CD8-positive, alpha-beta memory T cell (primary cell): ENCODE results near the gene ARFIP1. TPM values are rescaled to one million over a fixed set of nuclear protein-coding genes. Genes with fewer than 3 reads are reported as not detected.

ENCODE experiments used
- CTCF ChIA-PET: fragments of 350-600 bp; sonication (Branson Sonifier 250); formaldehyde crosslinking; loops from one replicate; lab custom pipeline; 2021; ENCODE audit warnings: antibody characterized with exemption; lab: Charles Lee
- POLR2A ChIA-PET: fragments of 350-600 bp; sonication (Branson Sonifier 250); formaldehyde crosslinking; loops from one replicate; lab custom pipeline; 2021; ENCODE audit warnings: antibody characterized with exemption; lab: Charles Lee
- DNase-seq, 5 donors: peaks; one replicate each; pipeline versions ENCODE4 v3.0.0 to v3.0.0-alpha.2; 2020 to 2022; ENCODE audit warnings: mixed read lengths in 1 of 5
- H3K27ac ChIP-seq: one replicate; pipeline ENCODE4 v1.7.0; 2013; ENCODE audit warnings: low read depth, mild to moderate bottlenecking, low read length, moderate library complexity
- H3K27me3 ChIP-seq: 2 replicates; pipeline ENCODE4 v1.7.0; 2013; ENCODE audit warnings: low read length, mild to moderate bottlenecking; ENCODE audit not compliant: insufficient read depth, poor library complexity, severe bottlenecking
- H3K36me3 ChIP-seq: 2 replicates; pipeline ENCODE4 v1.7.0; 2013; ENCODE audit warnings: mild to moderate bottlenecking, low read length, moderate library complexity; ENCODE audit not compliant: insufficient read depth
- H3K4me1 ChIP-seq: 2 replicates; pipeline ENCODE4 v1.7.0; 2013; ENCODE audit warnings: mild to moderate bottlenecking, low read length, moderate library complexity; ENCODE audit not compliant: insufficient read depth
- H3K4me3 ChIP-seq: 2 replicates; pipeline ENCODE4 v1.7.0; 2013; ENCODE audit warnings: mild to moderate bottlenecking, low read length
- H3K9me3 ChIP-seq: 2 replicates; pipeline ENCODE4 v1.7.0; 2013; ENCODE audit warnings: mild to moderate bottlenecking, low read length
- H3K27ac Mint-ChIP-seq, 8 donors: one replicate each; pipeline ENCODE4 v1.8.0; 2020 to 2021; ENCODE audit warnings: mixed read lengths in 8 of 8, mild to moderate bottlenecking in 6 of 8, inconsistent platforms in 3 of 8, moderate library complexity in 3 of 8
- H3K27me3 Mint-ChIP-seq, 2 donors: one replicate each; pipeline ENCODE4 v1.8.0; 2020 to 2021; ENCODE audit warnings: mixed read lengths in 2 of 2, mild to moderate bottlenecking in 1 of 2, moderate library complexity in 1 of 2
- H3K36me3 Mint-ChIP-seq, 3 donors: one replicate each; pipeline ENCODE4 v1.8.0; 2020 to 2021; ENCODE audit warnings: mixed read lengths in 3 of 3, inconsistent platforms in 1 of 3, mild to moderate bottlenecking in 1 of 3
- H3K4me1 Mint-ChIP-seq, 3 donors: one replicate each; pipeline ENCODE4 v1.8.0; 2020 to 2021; ENCODE audit warnings: mixed read lengths in 3 of 3, inconsistent platforms in 1 of 3, mild to moderate bottlenecking in 1 of 3
- H3K4me3 Mint-ChIP-seq, 7 donors: one replicate each; pipeline ENCODE4 v1.8.0; 2020 to 2021; ENCODE audit warnings: mixed read lengths in 7 of 7, mild to moderate bottlenecking in 6 of 7, moderate library complexity in 4 of 7, inconsistent platforms in 2 of 7
- H3K9me3 Mint-ChIP-seq, 5 donors: one replicate each; pipeline ENCODE4 v1.8.0; 2020 to 2022; ENCODE audit warnings: mixed read lengths in 5 of 5, mild to moderate bottlenecking in 3 of 5, moderate library complexity in 2 of 5, inconsistent platforms in 1 of 5
- polyA plus RNA-seq: library from polyadenylated mRNA; unstranded; fragments of 300-500 nt; fragmentation: Illumina TruSeq; gene quantifications from one replicate; pipeline ENCODE4 v1.2.3, GENCODE V29; 2021
- total RNA-seq, 2 experiments: library from RNA; stranded (reverse); gene quantifications; one replicate each; pipeline ENCODE4 v1.2.3, GENCODE V29; 2021

Gene ARFIP1
- total and polyA plus RNA-seq, 3 experiments from 2014 or later = 13.1 to 15.3 (median 14.0) TPM

DNA sequence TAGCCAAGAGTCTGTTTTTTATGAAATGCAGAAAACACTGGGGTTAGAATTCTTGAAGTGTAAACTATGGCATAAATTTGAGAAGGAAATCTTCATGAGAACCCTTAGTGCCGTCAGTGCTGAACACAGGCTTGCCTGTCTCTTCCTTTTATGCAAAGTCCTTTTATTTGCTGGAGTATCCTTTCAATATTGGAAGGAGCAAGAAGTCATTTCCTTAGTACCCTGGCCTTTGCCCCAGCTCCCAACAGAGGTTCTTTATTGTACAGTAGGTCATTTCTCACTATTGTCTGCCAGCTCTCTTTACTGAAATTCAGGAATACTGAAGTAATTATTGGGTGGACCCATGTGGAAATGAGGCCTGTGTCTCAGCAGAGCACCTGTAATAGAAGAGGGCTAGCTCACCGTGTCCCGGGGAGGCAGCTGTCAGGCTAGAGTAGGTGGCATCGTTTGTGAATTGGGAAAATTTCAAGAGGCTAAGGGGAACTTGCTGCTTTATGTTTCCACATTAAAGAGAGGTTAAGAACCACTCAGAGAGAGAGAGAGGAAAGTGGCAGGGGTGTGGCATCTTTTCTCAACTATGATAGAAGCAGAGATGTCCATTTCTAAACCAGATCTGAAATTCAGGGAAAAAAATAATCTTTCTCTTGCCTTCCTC lies 165.0 kb downstream of the ARFIP1 start:
- ChIA-PET CTCF (no interaction called here), POLR2A (no interaction called here)
- Histone ChIP-seq H3K4me1 (no peaks in the 10 kb centered on the region), H3K4me3 (no peak overlapping the region), H3K27me3 (no peaks in the 10 kb centered on the region), H3K27ac (no peak overlapping the region), H3K36me3 (no peaks in the 10 kb centered on the region), H3K9me3 (no peaks in the 10 kb centered on the region)
- Mint-ChIP-seq H3K4me3 (no peak overlapping the region), H3K4me1 (no peaks in the 10 kb centered on the region), H3K9me3 (no peaks in the 10 kb centered on the region), H3K27ac (peak overlapping the region in 1 of 8 donors; percentile 21), H3K27me3 (peaks cover 13 to 31% of the 10 kb centered on the region in 2 donors), H3K36me3 (peaks cover 0 to 4% (median 0%) of the 10 kb centered on the region in 3 donors)
- DNase-seq = no peak

DNA sequence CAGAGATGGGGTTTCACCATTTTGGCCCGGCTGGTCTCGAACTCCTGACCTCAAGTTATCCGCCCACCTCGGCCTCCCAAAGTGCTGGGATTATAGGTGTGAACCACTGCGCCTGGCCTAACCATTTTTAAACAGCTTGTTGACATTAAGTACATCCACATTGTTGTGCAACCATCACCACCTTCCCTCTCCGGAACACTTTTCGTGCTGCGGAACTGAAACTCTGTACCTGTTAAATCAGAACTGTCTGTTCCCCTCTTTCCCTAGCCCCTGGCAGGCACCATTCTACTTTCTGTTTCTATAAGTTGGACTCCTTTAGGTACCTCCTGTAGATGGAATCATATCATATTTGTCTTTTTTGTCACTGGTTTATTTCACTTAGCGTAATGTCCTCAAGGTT lies 165.9 kb downstream of the ARFIP1 start:
- H3K9me3 Mint-ChIP-seq = no peaks in the 10 kb centered on the region
- no peaks in the 10 kb centered on the region for H3K27me3 ChIP-seq
- peaks cover 0 to 4% (median 0%) of the 10 kb centered on the region in 3 donors for H3K36me3 Mint-ChIP-seq
- POLR2A ChIA-PET = no interaction called here
- no peaks in the 10 kb centered on the region for H3K9me3 ChIP-seq
- H3K36me3 ChIP-seq = no peaks in the 10 kb centered on the region
- H3K27ac Mint-ChIP-seq = no peak overlapping the region
- H3K4me3 Mint-ChIP-seq = no peak overlapping the region
- no peak overlapping the region for H3K27ac ChIP-seq
- peaks cover 10 to 28% of the 10 kb centered on the region in 2 donors for H3K27me3 Mint-ChIP-seq
- DNase-seq = no peak
- H3K4me3 ChIP-seq = no peak overlapping the region
- no peaks in the 10 kb centered on the region for H3K4me1 ChIP-seq
- CTCF ChIA-PET = no interaction called here
- no peaks in the 10 kb centered on the region for H3K4me1 Mint-ChIP-seq

DNA sequence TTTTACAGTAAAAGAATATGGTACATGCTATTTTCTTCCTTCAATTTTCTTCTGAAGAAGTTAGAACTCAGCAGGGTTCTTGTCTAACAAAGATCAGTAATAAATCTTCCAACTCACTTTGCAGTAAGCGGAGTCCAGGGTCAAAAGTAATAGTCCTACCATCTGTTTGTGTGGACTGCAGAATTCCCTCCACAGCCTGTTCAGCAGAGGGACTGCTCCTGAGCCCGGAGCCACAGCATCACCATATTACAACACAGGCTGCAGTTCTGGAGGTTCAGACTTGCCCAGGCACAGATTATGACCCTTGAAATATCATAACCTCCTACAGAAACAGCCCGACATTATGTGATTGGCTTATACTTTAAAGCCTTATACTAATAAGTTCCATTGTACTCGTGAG lies 166.7 kb downstream of the ARFIP1 start:
- no peaks in the 10 kb centered on the region for H3K27me3 ChIP-seq
- no peaks in the 10 kb centered on the region for H3K9me3 ChIP-seq
- no peaks in the 10 kb centered on the region for H3K36me3 ChIP-seq
- H3K4me3 ChIP-seq = no peak overlapping the region
- H3K27ac Mint-ChIP-seq = no peak overlapping the region
- POLR2A ChIA-PET = no interaction called here
- H3K4me1 Mint-ChIP-seq = no peaks in the 10 kb centered on the region
- H3K27ac ChIP-seq = no peak overlapping the region
- H3K36me3 Mint-ChIP-seq = peaks cover 0 to 4% (median 0%) of the 10 kb centered on the region in 3 donors
- no peaks in the 10 kb centered on the region for H3K9me3 Mint-ChIP-seq
- H3K4me1 ChIP-seq = no peaks in the 10 kb centered on the region
- peaks cover 13 to 30% of the 10 kb centered on the region in 2 donors for H3K27me3 Mint-ChIP-seq
- CTCF ChIA-PET = interaction anchor here (1.1 kb wide), 1 partner anchor 7 kb away, joined by 3 read pairs; no protein-coding TSS in a partner anchor
- H3K4me3 Mint-ChIP-seq = no peak overlapping the region
- DNase-seq = no peak

DNA sequence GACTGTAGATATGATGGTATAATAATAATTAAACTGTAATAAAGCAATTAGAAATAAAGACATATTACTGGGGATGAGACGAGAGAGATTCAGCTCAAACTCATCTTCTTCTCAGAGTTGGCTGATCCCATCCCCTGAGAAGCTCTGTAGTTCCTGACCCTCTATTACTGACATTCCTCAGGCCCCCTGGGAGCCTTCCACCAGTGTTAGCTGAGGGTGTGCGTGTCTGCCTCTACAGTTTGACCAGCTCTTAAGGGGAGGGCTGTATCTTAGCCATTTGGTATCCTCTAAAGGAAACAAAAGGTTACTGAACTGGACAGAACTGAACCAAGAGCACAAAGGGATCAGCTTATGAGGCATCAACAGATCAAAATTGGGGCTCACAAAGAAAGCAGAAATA lies 167.6 kb downstream of the ARFIP1 start:
- CTCF ChIA-PET = interaction anchor here (1.1 kb wide), 1 partner anchor 8 kb away, joined by 3 read pairs; no protein-coding TSS in a partner anchor
- DNase-seq = no peak
- no peaks in the 10 kb centered on the region for H3K27me3 ChIP-seq
- H3K4me1 ChIP-seq = no peaks in the 10 kb centered on the region
- H3K36me3 Mint-ChIP-seq = peaks cover 0 to 4% (median 0%) of the 10 kb centered on the region in 3 donors
- no peak overlapping the region for H3K4me3 ChIP-seq
- H3K27ac ChIP-seq = no peak overlapping the region
- no peaks in the 10 kb centered on the region for H3K9me3 Mint-ChIP-seq
- H3K27ac Mint-ChIP-seq = no peak overlapping the region
- no peaks in the 10 kb centered on the region for H3K9me3 ChIP-seq
- H3K36me3 ChIP-seq = no peaks in the 10 kb centered on the region
- POLR2A ChIA-PET = no interaction called here
- H3K27me3 Mint-ChIP-seq = peaks cover 13 to 29% of the 10 kb centered on the region in 2 donors
- H3K4me3 Mint-ChIP-seq = no peak overlapping the region
- no peaks in the 10 kb centered on the region for H3K4me1 Mint-ChIP-seq

DNA sequence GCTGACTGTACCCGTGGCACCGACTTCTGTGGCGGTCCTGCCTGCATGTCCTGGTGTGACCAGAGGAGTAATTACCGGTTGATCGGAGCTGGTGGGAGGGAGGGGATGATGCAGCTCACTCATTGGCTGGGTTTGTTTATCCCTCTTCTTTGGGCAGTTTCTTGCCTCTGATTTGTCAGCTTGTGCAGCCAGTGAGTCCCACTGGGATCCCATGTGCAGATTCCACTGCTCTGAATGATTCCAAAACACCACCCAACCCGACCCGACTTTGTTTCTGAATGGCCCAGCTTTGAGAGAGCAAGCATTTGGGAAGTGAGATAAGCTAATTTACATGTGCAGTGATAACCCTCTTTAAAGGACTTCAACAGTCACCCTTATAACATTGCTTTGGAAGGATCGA lies 170.2 kb downstream of the ARFIP1 start:
- no peak overlapping the region for H3K4me3 Mint-ChIP-seq
- H3K9me3 Mint-ChIP-seq = no peaks in the 10 kb centered on the region
- Histone ChIP-seq H3K4me1 (no peaks in the 10 kb centered on the region), H3K27me3 (no peaks in the 10 kb centered on the region), H3K27ac (no peak overlapping the region), H3K9me3 (no peaks in the 10 kb centered on the region), H3K4me3 (no peak overlapping the region), H3K36me3 (no peaks in the 10 kb centered on the region)
- H3K27me3 Mint-ChIP-seq = peaks cover 17 to 34% of the 10 kb centered on the region in 2 donors
- no peaks in the 10 kb centered on the region for H3K4me1 Mint-ChIP-seq
- CTCF ChIA-PET = no interaction called here
- no peak overlapping the region for H3K27ac Mint-ChIP-seq
- no peak for DNase-seq
- POLR2A ChIA-PET = no interaction called here
- peaks cover 0 to 2% (median 0%) of the 10 kb centered on the region in 3 donors for H3K36me3 Mint-ChIP-seq

DNA sequence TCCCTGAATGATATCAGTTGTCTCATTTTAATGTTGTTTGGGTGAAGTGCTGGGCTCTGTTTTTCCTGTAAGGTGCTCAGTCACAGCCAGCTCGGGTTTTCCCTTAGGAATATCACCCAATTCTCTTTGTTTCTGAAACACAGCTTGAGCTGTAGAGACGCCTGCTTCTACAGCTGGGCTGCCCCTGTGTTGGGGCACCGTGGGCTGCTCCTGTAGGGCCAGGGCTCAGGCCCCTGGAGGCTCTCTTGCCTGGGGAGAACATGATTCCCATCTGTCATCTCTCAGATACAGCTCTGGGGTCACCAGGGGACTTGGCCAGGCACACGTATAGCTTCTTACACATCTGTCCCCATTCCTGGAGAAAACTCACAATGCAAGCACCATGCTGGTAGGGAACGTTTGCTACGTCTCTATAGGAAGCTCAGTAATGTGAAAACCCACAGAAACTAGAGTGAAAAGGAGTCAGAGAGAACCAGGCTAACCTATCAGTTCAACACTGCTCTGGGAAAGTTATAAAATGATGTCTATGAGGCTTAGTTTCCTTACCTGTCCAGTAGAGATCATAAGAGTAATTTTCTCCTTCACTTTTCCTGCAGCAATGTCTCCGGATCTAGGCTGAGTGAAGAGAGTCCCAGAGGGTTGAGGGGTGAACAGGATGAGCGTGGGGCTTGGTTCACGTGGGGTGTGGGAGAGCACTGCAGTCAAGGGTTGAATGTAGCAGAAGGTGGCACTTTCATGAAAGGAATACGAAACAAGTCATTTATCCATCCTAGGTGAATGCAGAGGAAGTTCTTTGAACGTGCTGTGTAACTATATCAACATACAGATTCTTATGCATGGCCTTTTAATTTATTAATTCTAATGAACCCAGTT lies 170.9 kb downstream of the ARFIP1 start:
- Histone ChIP-seq H3K27ac (no peak overlapping the region), H3K9me3 (no peaks in the 10 kb centered on the region), H3K36me3 (no peaks in the 10 kb centered on the region), H3K4me1 (no peaks in the 10 kb centered on the region), H3K27me3 (no peaks in the 10 kb centered on the region), H3K4me3 (no peak overlapping the region)
- POLR2A ChIA-PET = no interaction called here
- H3K4me1 Mint-ChIP-seq = no peaks in the 10 kb centered on the region
- peaks cover 0 to 2% (median 0%) of the 10 kb centered on the region in 3 donors for H3K36me3 Mint-ChIP-seq
- H3K27me3 Mint-ChIP-seq = peaks cover 17 to 33% of the 10 kb centered on the region in 2 donors
- no peak overlapping the region for H3K4me3 Mint-ChIP-seq
- CTCF ChIA-PET = no interaction called here
- DNase-seq = no peak
- no peak overlapping the region for H3K27ac Mint-ChIP-seq
- H3K9me3 Mint-ChIP-seq = no peaks in the 10 kb centered on the region

DNA sequence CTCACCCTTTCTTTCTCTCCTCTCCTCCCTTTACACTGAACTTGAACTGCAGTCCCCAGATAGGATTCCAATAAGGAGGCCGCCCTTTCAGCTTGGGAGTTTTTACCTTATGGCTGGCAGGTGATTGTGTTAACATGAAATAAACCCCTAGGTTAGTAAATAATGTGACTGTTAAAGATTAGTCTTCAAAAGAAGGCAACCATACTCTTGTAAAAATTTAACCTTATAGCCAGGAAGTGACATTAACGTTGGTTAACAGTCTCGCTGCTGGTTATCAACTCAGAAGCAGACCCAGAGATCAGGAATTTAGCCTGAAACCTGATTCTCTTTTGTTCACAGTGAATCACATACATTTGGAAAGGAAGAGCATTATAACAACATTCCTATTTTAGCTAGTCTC lies 171.6 kb downstream of the ARFIP1 start:
- Histone ChIP-seq H3K27ac (no peak overlapping the region), H3K36me3 (no peaks in the 10 kb centered on the region), H3K4me3 (no peak overlapping the region), H3K4me1 (no peaks in the 10 kb centered on the region), H3K9me3 (no peaks in the 10 kb centered on the region), H3K27me3 (no peaks in the 10 kb centered on the region)
- H3K27me3 Mint-ChIP-seq = peaks cover 14 to 28% of the 10 kb centered on the region in 2 donors
- H3K4me3 Mint-ChIP-seq = no peak overlapping the region
- DNase-seq = no peak
- ChIA-PET CTCF (no interaction called here), POLR2A (no interaction called here)
- no peaks in the 10 kb centered on the region for H3K9me3 Mint-ChIP-seq
- no peaks in the 10 kb centered on the region for H3K4me1 Mint-ChIP-seq
- H3K36me3 Mint-ChIP-seq = peaks cover 0 to 2% (median 0%) of the 10 kb centered on the region in 3 donors
- no peak overlapping the region for H3K27ac Mint-ChIP-seq

DNA sequence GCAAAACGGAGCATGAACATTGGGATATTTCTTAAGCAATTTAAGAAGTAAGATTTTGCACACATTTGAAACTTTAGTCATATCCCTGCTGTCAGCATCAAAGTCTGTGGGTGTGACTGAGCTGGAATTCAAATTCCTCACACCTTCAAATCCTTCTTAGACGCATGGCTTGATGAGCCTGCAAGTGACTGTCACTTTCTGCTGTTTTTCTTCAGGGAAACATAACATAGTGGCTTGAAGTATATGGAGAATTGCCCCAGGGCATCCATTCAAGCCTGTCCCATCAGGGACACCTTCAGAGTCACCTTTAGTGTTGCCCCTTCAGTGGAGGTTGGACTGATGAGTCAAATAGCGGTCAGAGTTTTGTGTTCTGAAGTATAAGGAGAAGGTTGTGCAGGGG lies 173.8 kb downstream of the ARFIP1 start:
- no peak overlapping the region for H3K4me3 ChIP-seq
- H3K9me3 ChIP-seq = no peaks in the 10 kb centered on the region
- H3K4me1 Mint-ChIP-seq = peaks cover 0 to 8% (median 5%) of the 10 kb centered on the region in 3 donors

More for the DNA sequence above, 173.8 kb downstream of the ARFIP1 start:
- no peak for DNase-seq
- Mint-ChIP-seq H3K4me3 (no peak overlapping the region), H3K36me3 (no peaks in the 10 kb centered on the region), H3K9me3 (no peaks in the 10 kb centered on the region), H3K27ac (no peak overlapping the region), H3K27me3 (peaks cover 14 to 24% of the 10 kb centered on the region in 2 donors)
- ChIA-PET POLR2A (no interaction called here), CTCF (no interaction called here)
- Histone ChIP-seq H3K4me1 (no peaks in the 10 kb centered on the region), H3K27ac (no peak overlapping the region), H3K27me3 (no peaks in the 10 kb centered on the region), H3K36me3 (no peaks in the 10 kb centered on the region)
